ENCODE measurements around the gene RNF115.
"Not testable (repeated sequence)": the region's sequence is repeated elsewhere in the genome, so short reads cannot be mapped to it uniquely, and the experiment has no call there.

RNF115 gene

DNA sequence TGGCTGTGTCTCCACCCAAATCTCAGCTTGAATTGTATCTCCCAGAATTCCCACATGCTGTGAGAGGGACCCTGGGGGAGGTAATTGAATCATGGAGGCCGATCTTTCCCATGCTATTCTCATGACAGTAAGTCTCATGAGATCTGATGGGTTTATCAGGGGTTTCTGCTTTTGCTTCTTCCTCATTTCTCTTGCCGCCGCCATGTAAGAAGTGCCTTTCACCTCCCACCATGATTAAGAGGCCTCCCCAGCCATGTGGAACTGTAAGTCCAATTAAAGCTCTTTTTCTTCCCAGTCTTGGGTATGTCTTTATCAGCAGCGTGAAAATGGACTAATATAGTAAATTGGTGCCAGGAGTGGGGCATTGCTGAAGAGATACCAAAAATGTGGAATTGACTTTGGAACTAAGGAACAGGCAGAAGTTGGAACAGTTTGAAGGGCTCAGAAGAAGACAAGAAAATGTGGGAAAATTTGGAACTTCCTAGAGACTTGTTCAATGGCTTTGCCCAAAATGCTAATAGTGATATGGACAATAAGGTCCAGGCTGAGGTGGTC, 63.4 kb downstream of the RNF115 start:
- not testable (repeated sequence) for H3K27ac ChIP-seq (ENCODE audit: low read depth, low read length); H3K4me1 ChIP-seq (ENCODE audit: control insufficient read depth, insufficient read depth, low read length, unreplicated experiment); H2AFZ ChIP-seq (ENCODE audit: low read length, unreplicated experiment); H3K4me3 ChIP-seq (ENCODE audit: low read depth, low read length); H3K27me3 ChIP-seq (ENCODE audit: insufficient read depth, low read length); H3K79me2 ChIP-seq (ENCODE audit: control insufficient read depth, insufficient read depth, low read length, unreplicated experiment)
- H3K36me3 ChIP-seq (ENCODE audit: insufficient read depth, low read length), result peaks cover 29% of the 10 kb centered on the region

DNA sequence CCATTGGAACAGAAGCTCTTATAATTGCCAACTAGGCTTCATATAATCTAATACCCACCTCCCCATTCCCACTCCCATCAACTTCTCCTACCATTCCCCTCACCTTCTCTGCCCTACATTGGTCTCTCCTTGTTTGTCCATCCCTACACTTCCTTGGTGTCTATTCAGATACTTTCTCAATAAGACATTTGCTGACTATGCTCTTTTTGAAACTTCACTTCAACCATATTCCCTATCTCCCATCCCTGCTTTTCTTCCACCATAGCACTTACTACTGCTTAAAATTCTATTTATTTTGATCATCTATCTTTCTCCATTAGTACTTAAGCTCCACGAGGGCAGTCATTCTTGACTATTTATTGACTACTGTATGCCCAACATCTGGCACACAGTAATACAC, 64.2 kb downstream of the RNF115 start:
- H3K4me1 ChIP-seq (ENCODE audit: control insufficient read depth, insufficient read depth, low read length, unreplicated experiment), result no peaks in the 10 kb centered on the region

DNA sequence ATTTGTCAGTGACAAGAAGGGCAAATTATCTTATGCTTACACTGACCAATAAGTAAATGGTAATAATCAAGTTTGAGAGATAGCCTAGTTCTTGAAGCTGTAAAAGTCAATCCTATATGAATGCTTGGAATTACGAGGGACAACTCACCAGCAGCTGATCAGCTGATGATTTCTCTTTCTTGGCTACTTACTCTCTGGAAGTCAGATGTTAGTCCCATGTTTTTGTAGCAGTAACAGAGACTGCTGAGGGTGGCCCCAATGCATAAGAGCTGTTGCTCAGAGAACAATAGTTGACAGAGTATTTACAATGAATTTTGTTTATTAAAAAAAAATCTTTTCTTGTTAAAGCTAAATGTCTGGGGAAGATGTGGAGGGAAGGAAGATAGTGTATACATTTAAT, 65.3 kb downstream of the RNF115 start:
- Histone ChIP-seq H3K79me2 (ENCODE audit: control insufficient read depth, insufficient read depth, low read length, unreplicated experiment) (no peaks in the 10 kb centered on the region), H3K4me1 (ENCODE audit: control insufficient read depth, insufficient read depth, low read length, unreplicated experiment) (no peaks in the 10 kb centered on the region), H3K36me3 (ENCODE audit: insufficient read depth, low read length) (peaks cover 29% of the 10 kb centered on the region), H3K27me3 (ENCODE audit: insufficient read depth, low read length) (no peaks in the 10 kb centered on the region), H3K4me3 (ENCODE audit: low read depth, low read length) (no peak overlapping the region), H3K27ac (ENCODE audit: low read depth, low read length) (no peak overlapping the region), H2AFZ (ENCODE audit: low read length, unreplicated experiment) (no peak overlapping the region)

More for the DNA sequence above, 64.2 kb downstream of the RNF115 start:
- H3K79me2 ChIP-seq (ENCODE audit: control insufficient read depth, insufficient read depth, low read length, unreplicated experiment), result no peaks in the 10 kb centered on the region
- no peak overlapping the region for H2AFZ ChIP-seq (ENCODE audit: low read length, unreplicated experiment)
- no peak overlapping the region for H3K27ac ChIP-seq (ENCODE audit: low read depth, low read length)
- H3K27me3 ChIP-seq (ENCODE audit: insufficient read depth, low read length), result no peaks in the 10 kb centered on the region
- peaks cover 29% of the 10 kb centered on the region for H3K36me3 ChIP-seq (ENCODE audit: insufficient read depth, low read length)
- no peak overlapping the region for H3K4me3 ChIP-seq (ENCODE audit: low read depth, low read length)

DNA sequence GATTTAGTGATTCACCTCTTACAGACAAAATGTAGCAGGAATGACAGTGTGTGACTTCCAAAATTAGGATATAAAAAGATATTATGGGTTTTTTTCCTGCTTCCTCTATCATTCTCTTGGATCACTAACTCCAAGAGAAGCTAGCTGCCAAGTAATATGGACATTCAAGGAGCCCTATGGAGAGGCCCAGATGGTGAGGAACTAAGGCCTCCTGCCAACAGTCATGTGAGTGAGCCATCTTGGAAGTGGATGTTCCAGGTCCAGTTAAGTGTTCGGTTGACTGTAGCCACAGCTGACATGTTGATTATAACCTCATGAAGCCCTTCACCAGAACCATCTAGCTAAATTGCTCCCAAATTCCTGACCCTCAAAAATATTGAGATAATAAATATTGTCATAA, 65.8 kb downstream of the RNF115 start:
- no peaks in the 10 kb centered on the region for H3K79me2 ChIP-seq (ENCODE audit: control insufficient read depth, insufficient read depth, low read length, unreplicated experiment)
- no peak overlapping the region for H3K27ac ChIP-seq (ENCODE audit: low read depth, low read length)
- peaks cover 4% of the 10 kb centered on the region for H3K4me1 ChIP-seq (ENCODE audit: control insufficient read depth, insufficient read depth, low read length, unreplicated experiment)
- peaks cover 29% of the 10 kb centered on the region for H3K36me3 ChIP-seq (ENCODE audit: insufficient read depth, low read length)
- H3K4me3 ChIP-seq (ENCODE audit: low read depth, low read length), result no peak overlapping the region
- H3K27me3 ChIP-seq (ENCODE audit: insufficient read depth, low read length), result no peaks in the 10 kb centered on the region
- H2AFZ ChIP-seq (ENCODE audit: low read length, unreplicated experiment), result no peak overlapping the region

DNA sequence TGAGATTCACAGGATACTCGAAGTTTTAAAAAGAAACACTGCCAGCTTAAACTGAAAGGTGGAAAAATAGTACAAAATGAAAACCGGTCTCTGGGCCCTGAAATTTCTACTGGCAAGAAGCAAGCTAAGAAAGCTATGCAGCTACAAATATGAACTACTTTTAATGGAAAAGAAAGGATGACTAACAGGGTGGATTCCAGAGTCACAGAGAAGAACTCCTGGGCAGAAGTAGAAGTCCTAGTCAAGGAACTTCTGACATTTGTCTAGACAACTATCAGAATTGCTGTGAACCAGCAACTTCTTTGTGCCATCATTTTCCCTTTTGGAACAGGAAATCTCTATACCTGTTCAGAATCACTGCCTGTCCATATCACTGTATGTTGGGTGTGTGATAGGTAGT, 66.5 kb downstream of the RNF115 start:
- no peak overlapping the region for H3K4me3 ChIP-seq (ENCODE audit: low read depth, low read length)
- H3K27me3 ChIP-seq (ENCODE audit: insufficient read depth, low read length), result no peaks in the 10 kb centered on the region
- H3K27ac ChIP-seq (ENCODE audit: low read depth, low read length), result no peak overlapping the region
- no peaks in the 10 kb centered on the region for H3K79me2 ChIP-seq (ENCODE audit: control insufficient read depth, insufficient read depth, low read length, unreplicated experiment)
- peaks cover 29% of the 10 kb centered on the region for H3K36me3 ChIP-seq (ENCODE audit: insufficient read depth, low read length)
- no peak overlapping the region for H2AFZ ChIP-seq (ENCODE audit: low read length, unreplicated experiment)
- peaks cover 10% of the 10 kb centered on the region for H3K4me1 ChIP-seq (ENCODE audit: control insufficient read depth, insufficient read depth, low read length, unreplicated experiment)

DNA sequence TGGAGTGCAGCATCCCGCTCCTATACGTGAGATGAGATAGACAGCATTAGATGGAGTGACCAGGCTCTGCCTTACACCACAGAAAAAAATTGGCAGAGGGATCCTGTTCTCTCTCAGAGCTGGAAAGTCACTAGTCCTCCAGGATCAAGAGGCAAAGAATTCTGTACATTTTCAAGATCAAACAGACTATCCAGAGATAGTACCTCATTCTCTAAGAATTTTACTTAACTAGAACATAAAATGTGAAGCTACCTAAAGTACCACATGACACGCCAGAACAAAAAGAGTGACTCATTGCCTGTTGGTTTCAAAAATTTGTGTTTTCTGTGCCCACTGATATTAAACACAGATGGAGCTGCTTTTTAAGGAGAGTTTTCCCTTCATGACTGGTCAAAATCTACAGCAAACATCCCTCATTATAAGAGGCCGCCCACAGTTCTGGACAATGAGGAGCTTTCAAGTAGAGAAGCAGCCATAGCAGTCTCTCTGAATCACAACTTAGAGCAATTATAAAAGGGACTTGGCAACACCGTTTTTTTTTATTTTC, 72.3 kb downstream of the RNF115 start:
- Histone ChIP-seq H3K4me3 (ENCODE audit: low read depth, low read length) (peak overlapping the region; percentile 12), H3K79me2 (ENCODE audit: control insufficient read depth, insufficient read depth, low read length, unreplicated experiment) (no peaks in the 10 kb centered on the region), H3K27ac (ENCODE audit: low read depth, low read length) (peak overlapping the region; percentile 86), H3K27me3 (ENCODE audit: insufficient read depth, low read length) (no peaks in the 10 kb centered on the region), H2AFZ (ENCODE audit: low read length, unreplicated experiment) (peak overlapping the region; percentile 11), H3K4me1 (ENCODE audit: control insufficient read depth, insufficient read depth, low read length, unreplicated experiment) (peaks cover 37% of the 10 kb centered on the region), H3K36me3 (ENCODE audit: insufficient read depth, low read length) (peaks cover 28% of the 10 kb centered on the region)

DNA sequence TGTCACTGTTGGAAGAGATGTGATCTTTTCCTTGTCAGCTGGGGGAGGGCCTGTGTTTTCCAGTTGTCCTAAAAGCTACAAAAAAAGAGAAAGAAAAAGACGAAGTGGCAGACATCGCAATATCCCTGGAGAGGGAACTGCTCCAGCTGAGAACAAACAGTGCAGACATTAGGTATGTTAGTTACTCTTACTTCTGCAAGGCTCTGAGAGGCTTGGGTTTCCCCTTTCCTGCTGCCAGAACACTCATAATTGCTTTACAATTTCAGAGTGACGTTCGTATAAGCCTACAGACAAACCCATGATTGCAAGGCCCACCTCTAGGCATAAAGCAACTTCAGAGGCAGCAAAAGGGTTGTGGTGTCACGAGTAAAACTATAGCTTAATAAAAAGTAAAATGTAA, 73.5 kb downstream of the RNF115 start:
- H2AFZ ChIP-seq (ENCODE audit: low read length, unreplicated experiment), result no peak overlapping the region
- no peaks in the 10 kb centered on the region for H3K27me3 ChIP-seq (ENCODE audit: insufficient read depth, low read length)
- H3K4me1 ChIP-seq (ENCODE audit: control insufficient read depth, insufficient read depth, low read length, unreplicated experiment), result peaks cover 37% of the 10 kb centered on the region
- no peaks in the 10 kb centered on the region for H3K79me2 ChIP-seq (ENCODE audit: control insufficient read depth, insufficient read depth, low read length, unreplicated experiment)
- no peak overlapping the region for H3K4me3 ChIP-seq (ENCODE audit: low read depth, low read length)
- H3K36me3 ChIP-seq (ENCODE audit: insufficient read depth, low read length), result peaks cover 32% of the 10 kb centered on the region
- H3K27ac ChIP-seq (ENCODE audit: low read depth, low read length), result peak overlapping the region; percentile 86; the same call in 1 of the 2 replicates

DNA sequence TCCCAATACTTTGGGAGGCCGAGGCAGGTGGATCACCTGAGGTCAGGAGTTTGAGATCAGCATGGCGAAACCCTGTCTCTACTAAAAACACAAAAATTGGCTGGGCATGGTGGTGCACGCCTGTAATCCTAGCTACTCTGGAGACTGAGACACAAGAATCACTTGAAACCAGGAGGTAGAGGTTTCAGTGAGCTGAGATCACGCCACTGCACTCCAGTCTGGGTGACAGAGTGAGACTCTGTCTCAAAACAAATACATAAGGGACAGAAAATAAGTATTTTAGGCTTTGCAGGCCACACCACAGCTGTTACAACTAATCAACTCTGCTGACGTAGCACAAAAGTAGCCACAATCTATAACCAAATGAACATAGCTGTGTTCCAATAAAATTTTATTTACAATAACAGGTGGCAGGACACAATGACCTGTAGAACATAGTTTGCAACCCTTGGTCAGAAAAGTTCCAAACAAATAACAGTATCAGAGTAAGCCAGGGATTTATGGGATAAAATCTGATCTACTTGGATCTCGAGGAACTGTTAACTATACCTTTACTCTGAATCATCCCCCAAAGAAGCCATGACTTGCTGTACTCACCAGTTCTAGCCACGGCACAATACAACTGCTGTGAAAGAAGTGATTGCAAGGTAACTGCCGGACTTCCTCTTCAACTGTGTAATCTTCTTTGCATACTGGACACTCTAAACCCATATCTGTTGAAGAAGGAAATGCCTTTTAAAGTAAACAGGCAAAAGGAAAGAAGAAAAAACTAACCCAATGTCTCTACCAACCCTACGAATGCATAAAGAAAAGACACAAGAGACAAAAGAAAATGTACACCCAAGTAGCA, 76.3 kb downstream of the RNF115 start:
- H3K36me3 ChIP-seq (ENCODE audit: insufficient read depth, low read length), result peaks cover 48% of the 10 kb centered on the region
- no peaks in the 10 kb centered on the region for H3K79me2 ChIP-seq (ENCODE audit: control insufficient read depth, insufficient read depth, low read length, unreplicated experiment)
- H2AFZ ChIP-seq (ENCODE audit: low read length, unreplicated experiment), result no peak overlapping the region
- H3K4me3 ChIP-seq (ENCODE audit: low read depth, low read length), result no peak overlapping the region
- H3K4me1 ChIP-seq (ENCODE audit: control insufficient read depth, insufficient read depth, low read length, unreplicated experiment), result peaks cover 28% of the 10 kb centered on the region
- H3K27me3 ChIP-seq (ENCODE audit: insufficient read depth, low read length), result no peaks in the 10 kb centered on the region
- H3K27ac ChIP-seq (ENCODE audit: low read depth, low read length), result no peak overlapping the region

DNA sequence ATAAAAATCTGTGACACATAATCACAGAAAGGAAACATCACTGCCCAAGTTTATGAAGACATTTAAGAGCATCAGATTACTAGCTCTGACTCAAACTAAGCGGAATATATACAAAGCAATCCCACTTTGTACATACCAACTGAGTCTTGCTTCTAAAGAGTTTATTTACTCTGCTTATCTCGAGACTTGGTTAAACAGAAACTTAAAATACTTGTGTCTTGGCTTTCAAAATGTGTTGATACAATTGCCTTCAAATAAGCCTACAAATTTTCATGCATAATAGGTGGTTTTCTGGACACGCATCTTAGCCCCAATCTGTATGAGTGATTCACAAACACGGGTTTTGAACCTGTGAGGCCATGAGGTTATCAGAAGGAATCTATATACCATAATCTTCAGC, 83.6 kb downstream of the RNF115 start:
- H3K27me3 ChIP-seq (ENCODE audit: insufficient read depth, low read length), result no peaks in the 10 kb centered on the region
- peak overlapping the region; percentile 50 for H3K27ac ChIP-seq (ENCODE audit: low read depth, low read length)
- no peaks in the 10 kb centered on the region for H3K79me2 ChIP-seq (ENCODE audit: control insufficient read depth, insufficient read depth, low read length, unreplicated experiment)
- H3K4me3 ChIP-seq (ENCODE audit: low read depth, low read length), result no peak overlapping the region
- H3K4me1 ChIP-seq (ENCODE audit: control insufficient read depth, insufficient read depth, low read length, unreplicated experiment), result peaks cover 19% of the 10 kb centered on the region
- H2AFZ ChIP-seq (ENCODE audit: low read length, unreplicated experiment), result no peak overlapping the region
- peaks cover 30% of the 10 kb centered on the region for H3K36me3 ChIP-seq (ENCODE audit: insufficient read depth, low read length)

DNA sequence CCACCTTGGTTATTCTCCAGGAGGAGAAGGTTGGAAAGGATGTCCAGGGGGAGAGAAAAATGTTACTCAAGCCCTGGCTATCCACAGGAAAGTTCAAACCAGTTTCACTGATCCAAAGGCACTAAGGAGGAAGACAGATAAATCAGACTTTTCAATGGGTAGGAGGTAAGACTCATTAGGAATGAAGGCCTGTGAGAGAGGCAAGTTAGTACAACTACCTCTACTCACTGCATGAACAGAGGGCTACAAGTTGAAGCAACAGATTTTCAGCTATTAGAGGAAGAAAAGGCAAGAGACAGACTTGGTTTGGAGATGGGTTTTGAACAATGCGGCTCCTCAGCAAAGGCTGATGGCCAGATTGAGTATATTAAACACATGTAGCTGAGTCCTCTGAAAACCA, 87.7 kb downstream of the RNF115 start:
- H3K79me2 ChIP-seq (ENCODE audit: control insufficient read depth, insufficient read depth, low read length, unreplicated experiment), result no peaks in the 10 kb centered on the region
- H3K27me3 ChIP-seq (ENCODE audit: insufficient read depth, low read length), result no peaks in the 10 kb centered on the region
- H3K36me3 ChIP-seq (ENCODE audit: insufficient read depth, low read length), result peaks cover 5% of the 10 kb centered on the region; the same call in 1 of the 2 replicates
- H3K4me3 ChIP-seq (ENCODE audit: low read depth, low read length), result no peak overlapping the region
- no peak overlapping the region for H3K27ac ChIP-seq (ENCODE audit: low read depth, low read length)
- H3K4me1 ChIP-seq (ENCODE audit: control insufficient read depth, insufficient read depth, low read length, unreplicated experiment), result peaks cover 32% of the 10 kb centered on the region
- no peak overlapping the region for H2AFZ ChIP-seq (ENCODE audit: low read length, unreplicated experiment)

DNA sequence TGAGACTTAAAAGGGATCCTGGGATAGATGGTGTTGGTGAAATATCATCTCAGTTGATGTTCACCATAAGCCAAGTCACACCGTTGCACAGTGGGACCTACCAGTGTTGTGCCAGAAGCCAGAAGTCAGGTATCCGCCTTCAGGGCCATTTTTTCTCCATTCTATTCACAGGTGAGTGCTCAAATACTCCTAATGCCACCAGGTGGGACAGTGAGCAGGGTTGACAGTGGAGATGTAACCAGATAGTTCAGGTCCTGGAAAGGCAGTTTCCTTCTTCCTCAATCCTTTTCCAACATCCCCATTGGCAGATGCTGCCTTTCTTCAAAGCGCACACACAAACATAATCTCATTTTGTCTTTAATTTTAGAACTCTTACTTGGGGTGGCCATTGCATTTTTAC, 93.0 kb downstream of the RNF115 start:
- Histone ChIP-seq H2AFZ (ENCODE audit: low read length, unreplicated experiment) (no peak overlapping the region), H3K36me3 (ENCODE audit: insufficient read depth, low read length) (0 out of 2 replicates have a peak, but pooled peaks cover 3% of the 10 kb centered on the region), H3K79me2 (ENCODE audit: control insufficient read depth, insufficient read depth, low read length, unreplicated experiment) (no peaks in the 10 kb centered on the region), H3K27ac (ENCODE audit: low read depth, low read length) (no peak overlapping the region), H3K4me3 (ENCODE audit: low read depth, low read length) (no peak overlapping the region), H3K27me3 (ENCODE audit: insufficient read depth, low read length) (no peaks in the 10 kb centered on the region), H3K4me1 (ENCODE audit: control insufficient read depth, insufficient read depth, low read length, unreplicated experiment) (peaks cover 22% of the 10 kb centered on the region)
